Osteocyte (in vitro differentiated cells): ENCODE measurements around the gene ELSPBP1. TPM values are rescaled to one million over a fixed set of nuclear protein-coding genes. Genes with fewer than 3 reads are reported as not detected.

ENCODE experiments used
- DNase-seq: peaks from one replicate; pipeline ENCODE4 v3.0.0; 2021; ENCODE audit warnings: mixed read lengths; ENCODE audit not compliant: unreplicated experiment; ENCODE audit errors: extremely low spot score
- H3K27ac Mint-ChIP-seq: one replicate; pipeline ENCODE4 v1.8.0; 2021; ENCODE audit warnings: mild to moderate bottlenecking, mixed read lengths; ENCODE audit not compliant: unreplicated experiment
- H3K27me3 Mint-ChIP-seq: one replicate; pipeline ENCODE4 v1.8.0; 2021; ENCODE audit warnings: mixed read lengths; ENCODE audit not compliant: unreplicated experiment
- H3K36me3 Mint-ChIP-seq: one replicate; pipeline ENCODE4 v1.8.0; 2021; ENCODE audit warnings: mixed read lengths; ENCODE audit not compliant: unreplicated experiment
- H3K4me1 Mint-ChIP-seq: one replicate; pipeline ENCODE4 v1.8.0; 2021; ENCODE audit warnings: mixed read lengths; ENCODE audit not compliant: unreplicated experiment
- H3K4me3 Mint-ChIP-seq: one replicate; pipeline ENCODE4 v1.8.0; 2021; ENCODE audit warnings: mild to moderate bottlenecking, moderate library complexity, mixed read lengths; ENCODE audit not compliant: unreplicated experiment
- H3K9me3 Mint-ChIP-seq: one replicate; pipeline ENCODE4 v1.8.0; 2021; ENCODE audit warnings: mixed read lengths; ENCODE audit not compliant: unreplicated experiment
- total RNA-seq: library from RNA; stranded (reverse); gene quantifications from 2 replicates; pipeline ENCODE4 v1.2.1, GENCODE V29; 2021
- TF ChIP-seq, protein P1 (sequence below): fragments of 200-600 bp; sonication (generic); IDR thresholded peaks from 2 replicates; pipeline ENCODE4 v1.5.0; 2021; ENCODE audit warnings: antibody characterized with exemption, mild to moderate bottlenecking, moderate library complexity

ELSPBP1 gene
- total RNA-seq, 1 donor from 2014 or later, result not detected

GRCh38 chr19:48041877-48042580 lies 47.6 kb downstream of the ELSPBP1 start:
- Mint-ChIP-seq H3K27ac (no peak overlapping the region), H3K36me3 (no peaks in the 10 kb centered on the region), H3K27me3 (peaks cover 2% of the 10 kb centered on the region), H3K4me3 (no peak overlapping the region), H3K4me1 (no peaks in the 10 kb centered on the region), H3K9me3 (no peaks in the 10 kb centered on the region)
- TF ChIP-seq, protein P1, sequence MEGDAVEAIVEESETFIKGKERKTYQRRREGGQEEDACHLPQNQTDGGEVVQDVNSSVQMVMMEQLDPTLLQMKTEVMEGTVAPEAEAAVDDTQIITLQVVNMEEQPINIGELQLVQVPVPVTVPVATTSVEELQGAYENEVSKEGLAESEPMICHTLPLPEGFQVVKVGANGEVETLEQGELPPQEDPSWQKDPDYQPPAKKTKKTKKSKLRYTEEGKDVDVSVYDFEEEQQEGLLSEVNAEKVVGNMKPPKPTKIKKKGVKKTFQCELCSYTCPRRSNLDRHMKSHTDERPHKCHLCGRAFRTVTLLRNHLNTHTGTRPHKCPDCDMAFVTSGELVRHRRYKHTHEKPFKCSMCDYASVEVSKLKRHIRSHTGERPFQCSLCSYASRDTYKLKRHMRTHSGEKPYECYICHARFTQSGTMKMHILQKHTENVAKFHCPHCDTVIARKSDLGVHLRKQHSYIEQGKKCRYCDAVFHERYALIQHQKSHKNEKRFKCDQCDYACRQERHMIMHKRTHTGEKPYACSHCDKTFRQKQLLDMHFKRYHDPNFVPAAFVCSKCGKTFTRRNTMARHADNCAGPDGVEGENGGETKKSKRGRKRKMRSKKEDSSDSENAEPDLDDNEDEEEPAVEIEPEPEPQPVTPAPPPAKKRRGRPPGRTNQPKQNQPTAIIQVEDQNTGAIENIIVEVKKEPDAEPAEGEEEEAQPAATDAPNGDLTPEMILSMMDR, result no peak
- DNase-seq, result no peak

DNA sequence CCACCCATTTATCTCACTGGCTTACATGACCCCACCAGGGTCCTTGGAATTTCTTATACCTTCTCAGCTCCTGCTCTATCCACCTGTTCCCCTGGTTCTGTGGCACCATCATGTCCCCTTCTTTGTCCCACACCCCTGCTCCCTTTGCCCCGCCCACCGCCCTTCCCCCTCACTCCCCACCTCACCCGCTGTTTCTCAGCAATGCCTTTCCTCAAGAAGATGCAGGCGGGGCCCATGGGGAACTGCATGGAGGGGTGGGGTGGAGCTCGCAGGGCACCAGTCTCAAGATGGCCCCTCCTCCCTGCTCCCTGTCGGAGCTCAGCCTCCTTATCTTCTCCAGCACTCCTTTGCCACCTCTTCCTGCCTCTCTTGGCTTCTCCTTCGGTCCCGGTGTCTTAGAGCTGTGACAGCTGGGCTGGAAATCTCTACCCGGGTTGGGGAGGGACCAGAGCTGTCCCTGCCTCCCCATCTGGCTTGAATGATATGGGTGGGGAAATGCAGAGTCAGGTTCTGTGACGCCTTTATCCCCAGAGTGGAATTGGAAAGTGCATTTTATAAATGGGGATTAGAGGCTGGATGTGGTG lies 49.3 kb downstream of the ELSPBP1 start, which contains the start of gene CABP5:
TSS of gene CABP5 (minus strand) at position 405 of the 584 bp plus-strand sequence. CDS start at position 248, 157 bp downstream.
- Mint-ChIP-seq H3K27me3 (peaks cover 2% of the 10 kb centered on the region), H3K27ac (no peak within 1 kb of the TSS), H3K4me3 (no peak within 1 kb of the TSS), H3K4me1 (no peaks in the 10 kb centered on the region), H3K9me3 (peaks cover 7% of the 10 kb centered on the region), H3K36me3 (no peaks in the 10 kb centered on the region)
- TF ChIP-seq, protein P1, result no peak
- no peak for DNase-seq

DNA sequence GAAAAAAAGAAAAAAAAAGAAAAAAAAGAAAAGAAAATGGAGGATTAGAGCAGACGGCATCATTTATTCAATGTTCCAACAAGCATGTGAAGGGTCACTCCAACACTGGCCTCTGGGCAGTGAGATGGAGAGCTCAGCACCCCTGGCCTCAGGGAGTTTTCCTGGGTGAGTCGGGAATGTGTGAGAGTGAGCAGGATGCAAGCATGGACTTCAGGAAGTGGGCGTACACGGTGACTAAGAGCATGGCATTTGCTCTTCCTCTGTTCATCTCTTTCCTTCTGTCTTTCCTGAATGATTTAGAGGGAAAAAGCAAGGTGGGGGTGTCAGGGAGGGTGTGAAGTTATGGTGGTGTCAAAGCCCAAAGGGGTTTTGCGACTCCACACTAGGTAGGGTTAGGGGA lies 50.1 kb downstream of the ELSPBP1 start:
- H3K4me3 Mint-ChIP-seq, result no peak overlapping the region
- DNase-seq, result no peak
- H3K4me1 Mint-ChIP-seq, result no peaks in the 10 kb centered on the region
- no peak overlapping the region for H3K27ac Mint-ChIP-seq
- peaks cover 2% of the 10 kb centered on the region for H3K27me3 Mint-ChIP-seq
- H3K36me3 Mint-ChIP-seq, result no peaks in the 10 kb centered on the region
- H3K9me3 Mint-ChIP-seq, result peaks cover 15% of the 10 kb centered on the region
- TF ChIP-seq, protein P1, result no peak

- Mint-ChIP-seq H3K27ac (no peak overlapping the region), H3K27me3 (peaks cover 4% of the 10 kb centered on the region), H3K4me1 (no peaks in the 10 kb centered on the region), H3K9me3 (peaks cover 15% of the 10 kb centered on the region), H3K36me3 (no peaks in the 10 kb centered on the region), H3K4me3 (no peak overlapping the region)
- TF ChIP-seq, protein P1, result no peak
- DNase-seq, result no peak
These were observed 57.1 kb downstream of the ELSPBP1 start for GRCh38 chr19:48051335-48052033.

DNA sequence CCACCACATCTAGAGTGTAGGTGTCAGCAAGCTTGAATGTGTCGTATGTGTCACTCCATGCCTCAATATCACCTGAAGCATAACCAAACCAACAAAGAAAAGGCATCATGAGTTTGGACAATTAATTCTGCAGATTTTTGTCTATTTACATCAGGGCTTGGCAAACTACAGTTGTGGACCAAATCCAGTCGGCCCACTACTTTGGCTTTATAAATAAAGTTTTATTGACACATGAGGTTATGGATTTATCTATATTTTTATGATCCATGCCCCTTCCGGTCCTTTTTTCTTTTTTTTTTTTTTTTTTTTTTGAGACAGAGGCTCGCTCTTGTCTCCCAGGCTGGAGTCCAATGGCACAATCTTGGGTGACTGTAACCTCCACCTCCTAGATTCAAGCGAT lies 58.6 kb downstream of the ELSPBP1 start:
- no peak for DNase-seq
- peaks cover 4% of the 10 kb centered on the region for H3K27me3 Mint-ChIP-seq
- H3K4me3 Mint-ChIP-seq, result no peak overlapping the region
- no peak overlapping the region for H3K27ac Mint-ChIP-seq
- TF ChIP-seq, protein P1, result no peak
- H3K4me1 Mint-ChIP-seq, result no peaks in the 10 kb centered on the region
- no peaks in the 10 kb centered on the region for H3K36me3 Mint-ChIP-seq
- peaks cover 13% of the 10 kb centered on the region for H3K9me3 Mint-ChIP-seq
